BE2C (cell line): ENCODE data around the gene PIP5KL1.

Experiments used
- DNase-seq: peaks from one replicate; pipeline ENCODE4 v3.0.0-alpha.2; 2020
- H3K27me3 ChIP-seq: fragments of 250-450 bp; sonication (Bioruptor Pico); 2 replicates; pipeline ENCODE4 v1.5.1; 2020; ENCODE audit warnings: mild to moderate bottlenecking
- H3K36me3 ChIP-seq: fragments of 250-450 bp; sonication (Bioruptor Pico); 2 replicates; pipeline ENCODE4 v1.5.1; 2020; ENCODE audit warnings: mild to moderate bottlenecking
- H3K4me1 ChIP-seq: fragments of 250-450 bp; sonication (Bioruptor Pico); 2 replicates; pipeline ENCODE4 v1.5.1; 2020
- H3K4me3 ChIP-seq: 2 replicates; pipeline ENCODE4 v1.5.1; 2011; ENCODE audit warnings: low read depth, low read length
- H3K9me3 ChIP-seq: fragments of 250-450 bp; sonication (Bioruptor Pico); 2 replicates; pipeline ENCODE4 v1.5.1; 2020
- CTCF ChIP-seq: IDR thresholded peaks from 2 replicates; pipeline ENCODE4 v1.5.1; 2012; ENCODE audit warnings: mild to moderate bottlenecking, low read depth, low read length

Gene PIP5KL1

GRCh38 chr9:127893392-127893791, 37.2 kb downstream of the PIP5KL1 start:
- H3K27me3 ChIP-seq = no peaks in the 10 kb centered on the region
- TF ChIP-seq CTCF = no peak
- no peaks in the 10 kb centered on the region for H3K9me3 ChIP-seq
- H3K36me3 ChIP-seq = peaks cover 70% of the 10 kb centered on the region
- H3K4me3 ChIP-seq = no peak overlapping the region
- H3K4me1 ChIP-seq = peaks cover 2% of the 10 kb centered on the region; the same call in 1 of the 2 replicates
- no peak for DNase-seq

GRCh38 chr9:127892831-127893230, 37.7 kb downstream of the PIP5KL1 start:
- no peaks in the 10 kb centered on the region for H3K27me3 ChIP-seq
- TF ChIP-seq CTCF = no peak
- no peaks in the 10 kb centered on the region for H3K9me3 ChIP-seq
- no peak overlapping the region for H3K4me3 ChIP-seq
- peaks cover 2% of the 10 kb centered on the region; the same call in 1 of the 2 replicates for H3K4me1 ChIP-seq
- H3K36me3 ChIP-seq = peaks cover 71% of the 10 kb centered on the region
- DNase-seq = no peak

GRCh38 chr9:127890053-127890452, 40.5 kb downstream of the PIP5KL1 start:
- Histone ChIP-seq H3K36me3 (peaks cover 72% of the 10 kb centered on the region), H3K27me3 (no peaks in the 10 kb centered on the region), H3K4me3 (no peak overlapping the region), H3K9me3 (no peaks in the 10 kb centered on the region), H3K4me1 (no peaks in the 10 kb centered on the region; the same call in 1 of the 2 replicates)
- DNase-seq = no peak
- TF ChIP-seq CTCF = no peak

GRCh38 chr9:127887792-127888191, 42.8 kb downstream of the PIP5KL1 start:
- Histone ChIP-seq H3K4me1 (peaks cover 10% of the 10 kb centered on the region), H3K4me3 (no peak overlapping the region), H3K9me3 (no peaks in the 10 kb centered on the region), H3K27me3 (no peaks in the 10 kb centered on the region), H3K36me3 (peaks cover 50% of the 10 kb centered on the region)
- peak; percentile 44 for TF ChIP-seq CTCF
- DNase-seq = no peak

GRCh38 chr9:127886401-127886972, 44.1 kb downstream of the PIP5KL1 start:
- TF ChIP-seq CTCF = no peak
- H3K36me3 ChIP-seq = peaks cover 42% of the 10 kb centered on the region
- no peaks in the 10 kb centered on the region for H3K27me3 ChIP-seq
- no peaks in the 10 kb centered on the region for H3K9me3 ChIP-seq
- H3K4me1 ChIP-seq = peaks cover 10% of the 10 kb centered on the region
- no peak overlapping the region for H3K4me3 ChIP-seq
- DNase-seq = no peak

- Histone ChIP-seq H3K4me1 (peaks cover 10% of the 10 kb centered on the region), H3K36me3 (peaks cover 35% of the 10 kb centered on the region), H3K27me3 (no peaks in the 10 kb centered on the region), H3K4me3 (no peak overlapping the region), H3K9me3 (no peaks in the 10 kb centered on the region)
- DNase-seq = no peak
- no peak for TF ChIP-seq CTCF
Observed at GRCh38 chr9:127885508-127886281, 44.9 kb downstream of the PIP5KL1 start.
